ENCODE results near the gene UPF1.

The UPF1 gene

GRCh38 chr19:18832306-18833140, 764 bp downstream of the UPF1 start:
- Histone ChIP-seq H3K79me2 (ENCODE audit: low read length) (peaks cover 59% of the 10 kb centered on the region), H2AFZ (ENCODE audit: low read length) (no peak overlapping the region), H3K27ac (ENCODE audit: low read length) (peak overlapping the region; percentile 65; the same call in 1 of the 2 replicates), H4K20me1 (ENCODE audit: insufficient read depth, low read length) (peaks cover 48% of the 10 kb centered on the region), H3K27me3 (replicated peaks; ENCODE audit: insufficient read depth, low read length) (no peaks in the 10 kb centered on the region), H3F3A (ENCODE audit: insufficient read depth, low read length) (peaks cover 15% of the 10 kb centered on the region), H3K4me2 (ENCODE audit: low read depth, low read length) (peak overlapping the region; percentile 100), H3K9me3 (replicated peaks; ENCODE audit: insufficient read depth, low read length) (no peaks in the 10 kb centered on the region), H3K4me3 (ENCODE audit: low read length) (peak overlapping the region; percentile 75), H3K9ac (ENCODE audit: low read length) (peak overlapping the region; percentile 84), H3K36me3 (replicated peaks; ENCODE audit: insufficient read depth, low read length) (peaks cover 8% of the 10 kb centered on the region), H3K4me1 (ENCODE audit: low read length) (peaks cover 30% of the 10 kb centered on the region), H3K9me2 (replicated peaks; ENCODE audit: insufficient read depth, low read length) (no peaks in the 10 kb centered on the region)
- TF ChIP-seq EZH2 (optimal IDR thresholded peaks at IDR 0.05; ENCODE audit: low read depth, low read length) (no peak), CTCF (IDR thresholded peaks at IDR 0.05; ENCODE audit: low read length) (peak; percentile 36)
- DNase-seq: peak; percentile 49

- Histone ChIP-seq H3K4me1 (ENCODE audit: low read length) (peaks cover 32% of the 10 kb centered on the region), H4K20me1 (ENCODE audit: insufficient read depth, low read length) (peaks cover 54% of the 10 kb centered on the region), H3K36me3 (replicated peaks; ENCODE audit: insufficient read depth, low read length) (peaks cover 14% of the 10 kb centered on the region)
Observed at GRCh38 chr19:18833141-18833476, 1.4 kb downstream of the UPF1 start.

GRCh38 chr19:18833849-18834643, 2.3 kb downstream of the UPF1 start:
- Histone ChIP-seq H3F3A (ENCODE audit: insufficient read depth, low read length) (peaks cover 15% of the 10 kb centered on the region), H3K79me2 (ENCODE audit: low read length) (peaks cover 74% of the 10 kb centered on the region), H2AFZ (ENCODE audit: low read length) (no peak overlapping the region), H3K27ac (ENCODE audit: low read length) (peak overlapping the region; percentile 65; the same call in 1 of the 2 replicates), H3K27me3 (replicated peaks; ENCODE audit: insufficient read depth, low read length) (no peaks in the 10 kb centered on the region), H4K20me1 (ENCODE audit: insufficient read depth, low read length) (peaks cover 61% of the 10 kb centered on the region), H3K36me3 (replicated peaks; ENCODE audit: insufficient read depth, low read length) (peaks cover 14% of the 10 kb centered on the region), H3K4me3 (ENCODE audit: low read length) (peak overlapping the region; percentile 75), H3K9me2 (replicated peaks; ENCODE audit: insufficient read depth, low read length) (no peaks in the 10 kb centered on the region), H3K4me1 (ENCODE audit: low read length) (peaks cover 32% of the 10 kb centered on the region), H3K4me2 (ENCODE audit: low read depth, low read length) (peak overlapping the region; percentile 100), H3K9me3 (replicated peaks; ENCODE audit: insufficient read depth, low read length) (no peaks in the 10 kb centered on the region), H3K9ac (ENCODE audit: low read length) (peak overlapping the region; percentile 84; the same call in 1 of the 2 replicates)
- peak; percentile 56 for DNase-seq
- TF ChIP-seq EZH2phosphoT487 (IDR thresholded peaks at IDR 0.05; ENCODE audit: low read length) (no peak), CTCF (IDR thresholded peaks at IDR 0.05; ENCODE audit: low read length) (no peak)

More at GRCh38 chr19:18833141-18833476, 1.4 kb downstream of the UPF1 start:
- Histone ChIP-seq H3F3A (ENCODE audit: insufficient read depth, low read length) (peaks cover 15% of the 10 kb centered on the region), H3K27ac (ENCODE audit: low read length) (peak overlapping the region; percentile 65; the same call in 1 of the 2 replicates), H3K9ac (ENCODE audit: low read length) (peak overlapping the region; percentile 84), H3K9me2 (replicated peaks; ENCODE audit: insufficient read depth, low read length) (no peaks in the 10 kb centered on the region), H3K4me2 (ENCODE audit: low read depth, low read length) (peak overlapping the region; percentile 100), H3K27me3 (replicated peaks; ENCODE audit: insufficient read depth, low read length) (no peaks in the 10 kb centered on the region), H3K79me2 (ENCODE audit: low read length) (peaks cover 65% of the 10 kb centered on the region), H3K4me3 (ENCODE audit: low read length) (peak overlapping the region; percentile 75), H3K9me3 (replicated peaks; ENCODE audit: insufficient read depth, low read length) (no peaks in the 10 kb centered on the region), H2AFZ (ENCODE audit: low read length) (no peak overlapping the region)
- DNase-seq: peak; percentile 12
- no peak for TF ChIP-seq EZH2 (optimal IDR thresholded peaks at IDR 0.05; ENCODE audit: low read depth, low read length)
- TF ChIP-seq EZH2phosphoT487 (IDR thresholded peaks at IDR 0.05; ENCODE audit: low read length): no peak
- no peak for TF ChIP-seq CTCF (IDR thresholded peaks at IDR 0.05; ENCODE audit: low read length)
